ENCODE measurements around the gene PDE1C. TPM values are rescaled to one million over a fixed set of nuclear protein-coding genes. Genes with fewer than 3 reads are reported as not detected.

The PDE1C gene
- total RNA-seq, 5 donors from 2014 or later (not counting 1 experiment from before 2014, with no cell fraction given) = not detected

DNA sequence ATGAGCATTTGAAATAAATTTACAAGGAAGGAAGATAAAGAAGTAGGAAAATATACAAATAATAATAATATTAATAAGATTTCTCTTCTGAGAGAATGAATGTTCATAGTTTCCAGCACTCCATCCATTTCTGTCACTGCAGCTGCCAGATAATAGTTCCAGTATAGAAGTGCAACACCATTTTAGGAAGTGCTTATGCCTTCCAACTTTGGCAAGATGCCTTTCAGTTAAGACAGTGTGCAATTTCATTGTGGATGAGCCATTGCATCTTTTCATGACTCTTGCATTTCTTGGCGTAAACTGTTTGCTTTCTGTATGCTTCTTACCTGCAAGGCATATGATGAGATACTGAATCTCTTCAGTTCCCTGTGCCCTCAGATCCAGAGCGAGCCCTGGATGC lies 185.0 kb downstream of the PDE1C start:
- Histone ChIP-seq H3K9me3 (no peaks in the 10 kb centered on the region), H3K4me1 (ENCODE audit: control insufficient read depth in 1 of 2, extremely low read depth in 1 of 2, insufficient read depth in 2 of 2, low read length in 2 of 2) (no peaks in the 10 kb centered on the region), H3K4me3 (ENCODE audit: control insufficient read depth in 1 of 2, extremely low read depth in 1 of 2, low read length in 1 of 2) (no peak overlapping the region), H3K36me3 (ENCODE audit: control insufficient read depth in 2 of 2, extremely low read depth in 1 of 2, insufficient read depth in 1 of 2, low read length in 1 of 2) (no peaks in the 10 kb centered on the region), H3K27me3 (replicated peaks in 1 of 2; ENCODE audit: control insufficient read depth in 2 of 2, extremely low read depth in 1 of 2, insufficient read depth in 2 of 2, low read length in 1 of 2) (no peaks in the 10 kb centered on the region), H3K27ac (ENCODE audit: low read length) (no peak overlapping the region)
- Mint-ChIP-seq H3K27ac (no peak overlapping the region), H3K4me3 (no peak overlapping the region), H3K36me3 (no peaks in the 10 kb centered on the region), H3K4me1 (no peaks in the 10 kb centered on the region), H3K9me3 (peaks cover 10 to 17% (median 10%) of the 10 kb centered on the region in 3 donors), H3K27me3 (no peaks in the 10 kb centered on the region)
- WGBS (ENCODE audit: insufficient coverage) = 100% methylated on average over 1 of the region's 2 CpGs
- ChIA-PET POLR2A (interaction anchor here in 1 of 2 donors (0.6 kb wide), 1 partner anchor 1886 kb away, joined by 3 read pairs; no protein-coding TSS in a partner anchor), CTCF (no interaction called here)
- ATAC-seq (replicated peaks in 1 of 4) (no peak), DNase-seq (no peak)

DNA sequence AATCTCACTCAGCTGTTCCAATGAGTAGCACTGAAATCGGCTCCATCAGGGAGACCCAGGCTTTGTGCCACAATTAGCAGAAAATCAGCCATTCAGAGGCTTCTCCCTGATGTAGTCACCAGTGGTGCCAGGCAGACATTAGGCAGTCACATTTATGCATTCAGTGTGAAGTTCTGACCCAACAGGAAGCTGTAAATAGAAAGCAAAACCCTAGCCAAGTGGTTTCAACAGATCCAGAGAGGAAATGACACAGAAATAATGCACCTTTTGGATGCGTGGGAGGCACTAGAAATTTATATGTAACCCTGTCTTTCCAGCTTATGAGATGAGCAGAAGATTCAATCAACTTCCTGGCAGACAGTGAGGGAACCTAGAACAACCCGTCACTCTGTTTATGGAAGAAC lies 186.4 kb downstream of the PDE1C start:
- ChIA-PET POLR2A (no interaction called here), CTCF (no interaction called here)
- H3K36me3 ChIP-seq (ENCODE audit: control insufficient read depth in 2 of 2, extremely low read depth in 1 of 2, insufficient read depth in 1 of 2, low read length in 1 of 2) = no peaks in the 10 kb centered on the region
- Mint-ChIP-seq H3K4me3 (no peak overlapping the region), H3K4me1 (no peaks in the 10 kb centered on the region), H3K9me3 (peaks cover 10 to 17% (median 12%) of the 10 kb centered on the region in 3 donors), H3K27ac (no peak overlapping the region), H3K36me3 (no peaks in the 10 kb centered on the region), H3K27me3 (no peaks in the 10 kb centered on the region)
- ATAC-seq (replicated peaks in 1 of 4) = no peak
- no peak for DNase-seq
- 31% methylated on average over 2 of the region's 3 CpGs for WGBS (ENCODE audit: insufficient coverage)
- no peak overlapping the region for H3K27ac ChIP-seq (ENCODE audit: low read length)
- H3K4me3 ChIP-seq (ENCODE audit: control insufficient read depth in 1 of 2, extremely low read depth in 1 of 2, low read length in 1 of 2) = no peak overlapping the region
- H3K9me3 ChIP-seq = no peaks in the 10 kb centered on the region
- no peaks in the 10 kb centered on the region for H3K4me1 ChIP-seq (ENCODE audit: control insufficient read depth in 1 of 2, extremely low read depth in 1 of 2, insufficient read depth in 2 of 2, low read length in 2 of 2)
- no peaks in the 10 kb centered on the region for H3K27me3 ChIP-seq (replicated peaks in 1 of 2; ENCODE audit: control insufficient read depth in 2 of 2, extremely low read depth in 1 of 2, insufficient read depth in 2 of 2, low read length in 1 of 2)

DNA sequence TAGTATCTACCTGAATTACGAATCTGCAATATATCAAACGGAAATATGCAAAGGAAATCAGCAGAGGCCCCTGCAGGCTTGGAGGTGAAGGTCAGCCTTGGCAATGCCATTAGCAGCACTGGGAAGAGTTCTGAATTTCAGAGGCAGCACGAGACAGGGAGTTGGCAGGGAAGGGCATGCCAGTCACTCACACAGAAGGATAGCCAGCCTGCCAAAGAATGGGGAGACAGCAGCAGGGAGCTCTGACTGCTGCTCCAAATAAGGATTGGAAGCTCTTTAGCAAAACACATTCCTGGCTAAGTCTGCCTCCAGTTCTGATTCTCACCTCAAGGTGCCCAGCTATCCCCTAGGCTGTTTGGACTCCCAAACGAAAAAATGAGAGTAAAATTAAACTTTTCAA lies 188.0 kb downstream of the PDE1C start:
- DNase-seq (no peak), ATAC-seq (replicated peaks in 1 of 4) (no peak)
- Histone ChIP-seq H3K4me1 (ENCODE audit: control insufficient read depth in 1 of 2, extremely low read depth in 1 of 2, insufficient read depth in 2 of 2, low read length in 2 of 2) (no peaks in the 10 kb centered on the region), H3K27ac (ENCODE audit: low read length) (no peak overlapping the region), H3K4me3 (ENCODE audit: control insufficient read depth in 1 of 2, extremely low read depth in 1 of 2, low read length in 1 of 2) (no peak overlapping the region), H3K9me3 (no peaks in the 10 kb centered on the region), H3K27me3 (replicated peaks in 1 of 2; ENCODE audit: control insufficient read depth in 2 of 2, extremely low read depth in 1 of 2, insufficient read depth in 2 of 2, low read length in 1 of 2) (no peaks in the 10 kb centered on the region), H3K36me3 (ENCODE audit: control insufficient read depth in 2 of 2, extremely low read depth in 1 of 2, insufficient read depth in 1 of 2, low read length in 1 of 2) (no peaks in the 10 kb centered on the region)
- ChIA-PET CTCF (no interaction called here), POLR2A (no interaction called here)
- 60% methylated on average over 1 of the region's 4 CpGs for WGBS (ENCODE audit: insufficient coverage)
- Mint-ChIP-seq H3K9me3 (peaks cover 12 to 17% (median 14%) of the 10 kb centered on the region in 3 donors), H3K36me3 (no peaks in the 10 kb centered on the region), H3K27ac (no peak overlapping the region), H3K27me3 (no peaks in the 10 kb centered on the region), H3K4me3 (no peak overlapping the region), H3K4me1 (no peaks in the 10 kb centered on the region)

DNA sequence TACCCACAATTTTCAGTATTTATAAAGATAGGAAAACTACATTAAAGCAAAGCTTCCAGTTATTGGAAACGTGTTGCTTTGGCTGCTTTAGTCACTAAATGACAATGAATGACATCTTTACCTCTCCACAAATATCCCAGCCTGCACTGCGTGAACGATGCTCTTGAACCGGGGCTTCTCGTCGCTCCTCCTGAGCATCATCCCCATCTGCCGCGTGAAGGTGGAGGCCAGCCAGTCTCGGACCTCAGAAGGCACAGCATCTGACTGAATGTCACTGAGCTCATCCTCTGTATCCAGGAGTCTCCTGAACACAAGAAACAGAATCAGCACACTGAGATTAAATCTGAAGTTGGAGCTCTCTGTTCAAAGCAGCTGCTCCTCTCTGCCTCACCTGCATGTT lies 191.3 kb downstream of the PDE1C start:
- H3K4me1 Mint-ChIP-seq = no peaks in the 10 kb centered on the region
- Histone ChIP-seq H3K36me3 (ENCODE audit: control insufficient read depth in 2 of 2, extremely low read depth in 1 of 2, insufficient read depth in 1 of 2, low read length in 1 of 2) (no peaks in the 10 kb centered on the region), H3K27me3 (replicated peaks in 1 of 2; ENCODE audit: control insufficient read depth in 2 of 2, extremely low read depth in 1 of 2, insufficient read depth in 2 of 2, low read length in 1 of 2) (no peaks in the 10 kb centered on the region), H3K9me3 (no peaks in the 10 kb centered on the region), H3K27ac (ENCODE audit: low read length) (no peak overlapping the region), H3K4me3 (ENCODE audit: control insufficient read depth in 1 of 2, extremely low read depth in 1 of 2, low read length in 1 of 2) (no peak overlapping the region), H3K4me1 (ENCODE audit: control insufficient read depth in 1 of 2, extremely low read depth in 1 of 2, insufficient read depth in 2 of 2, low read length in 2 of 2) (no peaks in the 10 kb centered on the region)
- peaks cover 3 to 9% (median 4%) of the 10 kb centered on the region in 3 donors for H3K9me3 Mint-ChIP-seq
- POLR2A ChIA-PET = no interaction called here
- H3K27me3 Mint-ChIP-seq = no peaks in the 10 kb centered on the region
- WGBS (ENCODE audit: insufficient coverage) = 82% methylated on average over 9 of the region's 9 CpGs
- no peaks in the 10 kb centered on the region for H3K36me3 Mint-ChIP-seq
- ATAC-seq (replicated peaks in 1 of 4) (no peak), DNase-seq (no peak)
- H3K4me3 Mint-ChIP-seq = no peak overlapping the region
- H3K27ac Mint-ChIP-seq = no peak overlapping the region
- CTCF ChIA-PET = no interaction called here

DNA sequence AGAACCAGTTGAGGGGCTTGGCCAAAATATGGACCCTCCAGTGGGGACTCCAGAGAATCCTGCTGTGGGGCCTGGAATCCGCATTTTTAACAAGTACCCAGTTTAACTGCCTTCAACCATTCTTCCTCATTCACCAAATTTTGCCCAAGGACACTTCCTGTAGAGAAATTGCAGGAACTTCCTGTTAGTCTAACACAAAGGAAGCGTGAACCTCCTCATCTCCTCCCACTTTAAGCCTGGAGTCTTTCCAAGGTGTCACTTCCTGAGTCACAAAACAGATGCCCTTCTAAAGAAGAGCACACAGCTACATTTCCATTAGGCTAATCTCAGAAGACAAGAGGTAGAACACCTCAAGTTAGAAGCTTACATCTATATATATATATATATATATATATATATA lies 194.8 kb downstream of the PDE1C start:
- peaks cover 5 to 16% (median 10%) of the 10 kb centered on the region in 3 donors for H3K9me3 Mint-ChIP-seq
- no peaks in the 10 kb centered on the region for H3K4me1 Mint-ChIP-seq
- no peaks in the 10 kb centered on the region for H3K4me1 ChIP-seq (ENCODE audit: control insufficient read depth in 1 of 2, extremely low read depth in 1 of 2, insufficient read depth in 2 of 2, low read length in 2 of 2)
- DNase-seq (no peak), ATAC-seq (replicated peaks in 1 of 4) (no peak)
- POLR2A ChIA-PET = no interaction called here
- H3K27ac Mint-ChIP-seq = no peak overlapping the region
- H3K27me3 Mint-ChIP-seq = no peaks in the 10 kb centered on the region
- H3K27ac ChIP-seq (ENCODE audit: low read length) = no peak overlapping the region
- H3K27me3 ChIP-seq (replicated peaks in 1 of 2; ENCODE audit: control insufficient read depth in 2 of 2, extremely low read depth in 1 of 2, insufficient read depth in 2 of 2, low read length in 1 of 2) = no peaks in the 10 kb centered on the region
- H3K36me3 ChIP-seq (ENCODE audit: control insufficient read depth in 2 of 2, extremely low read depth in 1 of 2, insufficient read depth in 1 of 2, low read length in 1 of 2) = no peaks in the 10 kb centered on the region
- no peaks in the 10 kb centered on the region for H3K36me3 Mint-ChIP-seq
- 33% methylated on average over 1 of the region's 2 CpGs for WGBS (ENCODE audit: insufficient coverage)
- no peak overlapping the region for H3K4me3 Mint-ChIP-seq
- no peak overlapping the region for H3K4me3 ChIP-seq (ENCODE audit: control insufficient read depth in 1 of 2, extremely low read depth in 1 of 2, low read length in 1 of 2)
- no peaks in the 10 kb centered on the region for H3K9me3 ChIP-seq
- CTCF ChIA-PET = no interaction called here

DNA sequence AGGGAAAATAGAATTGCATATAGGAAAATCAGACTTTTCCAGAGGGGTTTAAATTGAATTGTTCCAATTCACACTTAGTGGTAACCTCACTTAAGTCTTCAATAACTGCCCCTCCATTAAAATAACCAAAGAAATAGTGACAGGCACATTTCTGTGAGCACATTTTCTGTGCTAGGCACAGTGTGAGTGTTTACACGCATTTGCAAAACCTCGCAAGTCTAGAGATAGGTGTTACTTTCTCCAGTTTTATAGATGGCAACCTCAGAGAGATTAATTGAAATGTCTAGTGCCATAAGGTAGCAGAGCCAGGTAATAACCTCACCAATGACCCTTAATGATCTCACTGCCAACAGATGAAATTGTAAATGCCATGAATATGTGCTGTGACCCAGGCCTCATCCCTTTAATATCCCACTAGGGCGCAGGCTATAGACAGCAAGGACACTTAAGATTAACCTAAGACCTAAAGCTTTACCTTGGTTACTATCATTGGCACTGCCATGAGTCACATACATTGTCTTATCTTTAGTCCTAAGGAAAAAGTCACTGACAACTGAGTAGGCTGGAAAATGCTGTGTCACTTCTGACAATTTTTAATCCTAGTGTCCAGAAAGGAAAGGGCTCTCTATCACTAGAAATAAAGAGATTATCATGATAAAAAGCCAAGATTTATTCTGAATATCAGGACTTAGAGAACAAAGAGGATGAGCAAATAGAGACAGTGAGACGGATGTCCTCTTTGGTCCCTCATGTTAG lies 195.4 kb downstream of the PDE1C start:
- ATAC-seq (replicated peaks in 1 of 4) (no peak), DNase-seq (no peak)
- Mint-ChIP-seq H3K27me3 (no peaks in the 10 kb centered on the region), H3K4me3 (no peak overlapping the region), H3K9me3 (peaks cover 5 to 16% (median 10%) of the 10 kb centered on the region in 3 donors), H3K27ac (no peak overlapping the region), H3K4me1 (no peaks in the 10 kb centered on the region), H3K36me3 (no peaks in the 10 kb centered on the region)
- ChIA-PET CTCF (no interaction called here), POLR2A (no interaction called here)
- no peaks in the 10 kb centered on the region for H3K27me3 ChIP-seq (replicated peaks in 1 of 2; ENCODE audit: control insufficient read depth in 2 of 2, extremely low read depth in 1 of 2, insufficient read depth in 2 of 2, low read length in 1 of 2)
- 85% methylated on average over 4 of the region's 4 CpGs for WGBS (ENCODE audit: insufficient coverage)
- H3K4me3 ChIP-seq (ENCODE audit: control insufficient read depth in 1 of 2, extremely low read depth in 1 of 2, low read length in 1 of 2) = no peak overlapping the region
- H3K27ac ChIP-seq (ENCODE audit: low read length) = no peak overlapping the region
- H3K4me1 ChIP-seq (ENCODE audit: control insufficient read depth in 1 of 2, extremely low read depth in 1 of 2, insufficient read depth in 2 of 2, low read length in 2 of 2) = no peaks in the 10 kb centered on the region
- H3K36me3 ChIP-seq (ENCODE audit: control insufficient read depth in 2 of 2, extremely low read depth in 1 of 2, insufficient read depth in 1 of 2, low read length in 1 of 2) = no peaks in the 10 kb centered on the region
- no peaks in the 10 kb centered on the region for H3K9me3 ChIP-seq
